Keratinocyte (primary cell): Measurements from ENCODE around the gene NFE2L1.

Source experiments
- EZH2 ChIP-seq: IDR thresholded peaks from one replicate; pipeline ENCODE4 v1.6.1; 2012; ENCODE audit warnings: inconsistent platforms, mild to moderate bottlenecking, low read length, moderate library complexity
- TF ChIP-seq, protein P1 (sequence below), 3 experiments: IDR thresholded peaks in 1 of 3; conservative IDR thresholded peaks in 1 of 3; optimal IDR thresholded peaks in 1 of 3; 2 replicates in 2 of 3; 3 replicates in 1 of 3; pipeline versions ENCODE3 to v1.5.1; 2011; ENCODE audit warnings: low read length in 3 of 3, mild to moderate bottlenecking in 3 of 3, moderate library complexity in 2 of 3, control low read depth in 1 of 3, inconsistent platforms in 1 of 3; ENCODE audit not compliant: insufficient read depth in 2 of 3; ENCODE audit errors: extremely low read depth in 1 of 3

DNA sequence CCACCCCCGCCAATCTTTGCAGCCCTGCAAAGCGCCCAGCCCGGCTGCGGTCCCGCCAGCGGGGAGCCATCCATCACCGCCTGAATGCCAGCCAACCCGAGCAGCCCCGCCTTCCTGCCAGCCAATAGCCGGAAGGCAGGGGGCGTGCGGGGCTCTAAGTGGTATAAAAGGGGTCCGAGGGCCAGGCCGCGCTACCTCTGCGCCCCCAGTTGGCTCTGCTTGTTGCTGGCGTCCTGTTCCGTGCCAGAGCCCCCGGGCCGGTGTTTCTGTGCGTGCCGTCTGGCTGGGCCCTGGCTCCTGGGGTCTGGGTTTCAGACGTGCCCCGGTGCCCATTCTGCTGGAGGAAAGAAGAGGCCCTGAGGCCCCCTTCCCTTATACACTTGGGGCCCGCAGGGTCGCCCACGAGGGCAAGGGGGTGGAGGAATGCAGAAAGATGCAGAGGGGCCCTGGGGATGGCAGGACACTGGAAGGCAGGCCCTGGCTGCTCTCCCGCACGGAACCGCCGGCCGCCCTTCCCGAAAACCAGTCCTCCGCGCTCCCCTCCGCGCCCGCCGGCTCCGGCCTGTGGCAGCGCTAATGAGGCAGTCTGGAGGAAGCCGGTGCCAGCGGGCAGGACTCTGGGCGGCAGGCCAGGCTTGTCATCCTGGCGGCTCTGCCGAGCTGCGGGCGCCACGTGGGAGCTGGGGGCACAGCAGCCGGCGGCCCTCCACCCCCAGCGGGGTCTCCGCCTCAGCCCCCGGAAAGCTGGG is 24.6 kb upstream of the NFE2L1 start:
- TF ChIP-seq, protein P1, sequence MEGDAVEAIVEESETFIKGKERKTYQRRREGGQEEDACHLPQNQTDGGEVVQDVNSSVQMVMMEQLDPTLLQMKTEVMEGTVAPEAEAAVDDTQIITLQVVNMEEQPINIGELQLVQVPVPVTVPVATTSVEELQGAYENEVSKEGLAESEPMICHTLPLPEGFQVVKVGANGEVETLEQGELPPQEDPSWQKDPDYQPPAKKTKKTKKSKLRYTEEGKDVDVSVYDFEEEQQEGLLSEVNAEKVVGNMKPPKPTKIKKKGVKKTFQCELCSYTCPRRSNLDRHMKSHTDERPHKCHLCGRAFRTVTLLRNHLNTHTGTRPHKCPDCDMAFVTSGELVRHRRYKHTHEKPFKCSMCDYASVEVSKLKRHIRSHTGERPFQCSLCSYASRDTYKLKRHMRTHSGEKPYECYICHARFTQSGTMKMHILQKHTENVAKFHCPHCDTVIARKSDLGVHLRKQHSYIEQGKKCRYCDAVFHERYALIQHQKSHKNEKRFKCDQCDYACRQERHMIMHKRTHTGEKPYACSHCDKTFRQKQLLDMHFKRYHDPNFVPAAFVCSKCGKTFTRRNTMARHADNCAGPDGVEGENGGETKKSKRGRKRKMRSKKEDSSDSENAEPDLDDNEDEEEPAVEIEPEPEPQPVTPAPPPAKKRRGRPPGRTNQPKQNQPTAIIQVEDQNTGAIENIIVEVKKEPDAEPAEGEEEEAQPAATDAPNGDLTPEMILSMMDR (optimal IDR thresholded peaks at IDR 0.05 in 1 of 3, IDR thresholded peaks at IDR 0.05 in 1 of 3, conservative IDR thresholded peaks at IDR 0.05 in 1 of 3; ENCODE audit: extremely low read depth in 1 of 3, insufficient read depth in 2 of 3, low read length in 3 of 3): peak; percentile 33 to 65 (median 47)
- TF ChIP-seq EZH2: no peak
